Vagina (tissue), 2 donors: ENCODE data around the gene GMEB2.

Source experiments
- CTCF ChIP-seq, 3 experiments: fragments of 450-650 bp in 2 of 3; fragments of 200-600 bp in 1 of 3; sonication (generic) in 1 of 3; IDR thresholded peaks; one replicate each; pipeline ENCODE4 v1.5.1; 2017 to 2019; ENCODE audit warnings: antibody characterized with exemption in 3 of 3, mild to moderate bottlenecking in 2 of 3, moderate library complexity in 2 of 3
- POLR2AphosphoS5 ChIP-seq, 2 donors: sonication (generic); formaldehyde crosslinking; IDR thresholded peaks; one replicate each; pipeline ENCODE4 v1.9.0; 2017; ENCODE audit warnings: antibody characterized with exemption in 2 of 2, mild to moderate bottlenecking in 2 of 2, low read depth in 1 of 2; ENCODE audit not compliant: insufficient read depth in 1 of 2

GRCh38 chr20:63545814-63546213, 81.1 kb downstream of the GMEB2 start:
- TF ChIP-seq CTCF (IDR thresholded peaks at IDR 0.05) (no peak), POLR2AphosphoS5 (IDR thresholded peaks at IDR 0.05; ENCODE audit: insufficient read depth in 1 of 2, low read depth in 1 of 2) (no peak)
